H1 (cell line): ENCODE results near the gene GRIA1. TPM values are rescaled to one million over a fixed set of nuclear protein-coding genes. Genes with fewer than 3 reads are reported as not detected.

Source experiments
- JUN ChIP-seq: IDR thresholded peaks from 2 replicates; pipeline ENCODE4 v1.6.1; 2011; ENCODE audit warnings: low read depth, mild to moderate bottlenecking, improper control_type of control experiment, low read length
- polyA plus RNA-seq, 7 experiments: library from polyadenylated mRNA; depleted of rRNA in 3 of 7; stranded (reverse) in 5 of 7; unstranded in 2 of 7; fragments of >200 nt in 5 of 7; fragments of 200-250 nt in 2 of 7; gene quantifications; 1 replicate in 5 of 7; 2 replicates in 1 of 7; 4 replicates in 1 of 7; pipeline versions ENCODE4 v1.2.1 to v1.2.3, GENCODE V29; 2011 to 2013; ENCODE audit warnings: missing spikeins in 2 of 7, mixed read lengths in 2 of 7
- total RNA-seq: library from RNA; stranded (reverse); fragmentation: NEBNext Ultra II Directional; extraction: Animal tissue kit (Norgen Biotek cat#: 25700); gene quantifications from 2 replicates; pipeline ENCODE4 v1.2.1, GENCODE V29; 2021

Gene GRIA1
- total and polyA plus RNA-seq, 2 of the 8 experiments (the other 6 are each of a cell fraction or from before 2014, with no cell fraction given) = 0.97 to 2.5 TPM

- no peak for TF ChIP-seq JUN
- TF ChIP-seq, all 59 proteins: peak for 2
Measured at GRCh38 chr5:153816870-153817269, 326.4 kb downstream of the GRIA1 start (continued).
